Sigmoid colon (tissue), 4 donors: Measurements from ENCODE around the gene PLCD3.

Source experiments
- CTCF ChIP-seq, 4 experiments: fragments of 450-650 bp in 3 of 4; fragments of 200-600 bp in 1 of 4; IDR thresholded peaks; one replicate each; pipeline ENCODE4 v1.5.1; 2016 to 2019; ENCODE audit warnings: antibody characterized with exemption in 4 of 4, mild to moderate bottlenecking in 3 of 4, moderate library complexity in 2 of 4
- EP300 ChIP-seq, 4 donors: sonication (generic); formaldehyde crosslinking; IDR thresholded peaks; one replicate each; pipeline ENCODE4 v1.6.1; 2017; ENCODE audit warnings: antibody characterized with exemption in 4 of 4
- POLR2A ChIP-seq, 2 donors: fragments of 450-650 bp; IDR thresholded peaks; one replicate each; pipeline ENCODE4 v1.6.1; 2016; ENCODE audit warnings: antibody characterized with exemption in 2 of 2, mild to moderate bottlenecking in 2 of 2, moderate library complexity in 2 of 2

GRCh38 chr17:45155029-45155428 lies 22.7 kb upstream of the PLCD3 start:
- TF ChIP-seq CTCF (IDR thresholded peaks at IDR 0.05): no peak
- no peak for TF ChIP-seq EP300 (IDR thresholded peaks at IDR 0.05)
- no peak for TF ChIP-seq POLR2A (IDR thresholded peaks at IDR 0.05)
